Measurements from ENCODE around the gene EHMT1. TPM values are rescaled to one million over a fixed set of nuclear protein-coding genes. Genes with fewer than 3 reads are reported as not detected.

EHMT1 gene
- total and polyA plus RNA-seq, 2 of the 13 experiments (the other 11 are each of a cell fraction or from before 2014, with no cell fraction given) = 23.0 to 27.1 TPM

GRCh38 chr9:137789295-137789895 is 170.6 kb downstream of the EHMT1 start (continued):
- TF ChIP-seq MIER3 (CRISPR knock-in tag; IDR thresholded peaks at IDR 0.05; ENCODE audit: borderline replicate concordance) (peak; percentile 43; the same call in 1 of the 2 replicates), ATF2 (CRISPR knock-in tag; IDR thresholded peaks at IDR 0.05) (peak; percentile 82), ZNF781 (CRISPR knock-in tag; IDR thresholded peaks at IDR 0.05; ENCODE audit: borderline replicate concordance, not compliant biosample characterization) (no peak), BCL6 (CRISPR knock-in tag; IDR thresholded peaks at IDR 0.05) (peak; percentile 85), TIGD3 (CRISPR knock-in tag; IDR thresholded peaks at IDR 0.05; ENCODE audit: borderline replicate concordance) (no peak), CEBPB (IDR thresholded peaks at IDR 0.05; ENCODE audit: borderline replicate concordance, low read depth, low read length) (peak; percentile 53; the same call in 1 of the 2 replicates), JDP2 (CRISPR knock-in tag; IDR thresholded peaks at IDR 0.05; ENCODE audit: borderline replicate concordance) (no peak), ZNF33B (CRISPR knock-in tag; IDR thresholded peaks at IDR 0.05) (no peak), RFX3 (CRISPR knock-in tag; IDR thresholded peaks at IDR 0.05) (no peak), CREB1 (IDR thresholded peaks at IDR 0.05) (peak; percentile 15; the same call in 1 of the 2 replicates), CREB1 (CRISPR knock-in tag; IDR thresholded peaks at IDR 0.05) (peak; percentile 64; the same call in 1 of the 2 replicates), HNF1A (IDR thresholded peaks at IDR 0.05; ENCODE audit: low read depth) (peak; percentile 56; the same call in 1 of the 2 replicates), HNF1A (CRISPR knock-in tag; IDR thresholded peaks at IDR 0.05; ENCODE audit: borderline replicate concordance) (peak; percentile 67; the same call in 1 of the 2 replicates), GABPA (IDR thresholded peaks at IDR 0.05; ENCODE audit: low read depth, low read length) (no peak), GABPA (CRISPR knock-in tag; IDR thresholded peaks at IDR 0.05; ENCODE audit: low read depth) (peak; percentile 77), ZFP1 (CRISPR knock-in tag; IDR thresholded peaks at IDR 0.05) (peak; percentile 75; the same call in 1 of the 2 replicates), ZMYM4 (CRISPR knock-in tag; IDR thresholded peaks at IDR 0.05) (peak; percentile 69), FOXP4 (CRISPR knock-in tag; IDR thresholded peaks at IDR 0.05) (peak; percentile 94), NRL (CRISPR knock-in tag; IDR thresholded peaks at IDR 0.05; ENCODE audit: borderline replicate concordance) (no peak), SMAD9 (CRISPR knock-in tag; IDR thresholded peaks at IDR 0.05) (no peak), YY1 (IDR thresholded peaks at IDR 0.05; ENCODE audit: insufficient read depth, insufficient replicate concordance, low read depth, low read length) (peak; percentile 58)

Data from HepG2 (cell line).